Bronchial epithelial cell (primary cell): ENCODE data around the gene LRP1B. TPM values are rescaled to one million over a fixed set of nuclear protein-coding genes. Genes with fewer than 3 reads are reported as not detected.

Experiments
- DNase-seq: peaks from one replicate; pipeline ENCODE4 v3.0.0-alpha.2; 2010; ENCODE audit warnings: low read depth
- FAIRE-seq: peaks from 2 replicates; lab custom pipeline; 2011; peaks lifted over from hg19 to GRCh38; lab: Jason Lieb, UNC
- H3K27me3 ChIP-seq: 2 replicates; pipeline ENCODE4 v1.5.1; 2011; ENCODE audit warnings: low read length; ENCODE audit not compliant: control insufficient read depth, insufficient read depth
- H3K36me3 ChIP-seq: 2 replicates; pipeline ENCODE4 v1.5.1; 2011; ENCODE audit warnings: low read length; ENCODE audit not compliant: control insufficient read depth, insufficient read depth
- H3K4me3 ChIP-seq: 2 replicates; pipeline ENCODE4 v1.5.1; 2011; ENCODE audit warnings: mild to moderate bottlenecking, low read depth, low read length, control low read depth
- total RNA-seq: library from RNA; depleted of rRNA; stranded (reverse); fragments of >200 nt; gene quantifications from 2 replicates; pipeline ENCODE4 v1.2.1, GENCODE V29; 2014
- TF ChIP-seq, protein P1 (sequence below): IDR thresholded peaks from 2 replicates; pipeline ENCODE4 v1.5.1; 2011; ENCODE audit warnings: mild to moderate bottlenecking, moderate library complexity, low read length, control low read depth, inconsistent platforms; ENCODE audit not compliant: insufficient read depth, severe bottlenecking

Gene LRP1B
- total RNA-seq, 1 donor from 2014 or later = under 0.01 TPM

DNA sequence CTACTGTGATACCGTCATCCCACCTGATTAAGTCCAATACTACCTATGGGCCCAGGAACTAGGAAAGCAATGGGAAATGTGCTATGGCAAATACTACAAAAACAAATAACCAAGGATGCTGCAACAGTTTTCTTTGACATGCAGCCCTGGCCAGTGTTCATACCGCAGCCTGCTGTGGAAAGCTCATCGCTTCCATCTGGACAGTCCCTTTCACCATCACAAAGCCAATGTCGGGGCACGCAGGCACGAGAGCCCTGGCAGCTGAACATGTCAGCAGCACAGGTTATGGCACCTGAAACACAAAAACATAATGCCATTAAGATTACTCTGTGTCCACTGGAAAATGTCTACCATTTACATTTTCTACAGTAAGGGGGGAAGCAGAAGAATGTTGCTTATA lies 1621.1 kb downstream of the LRP1B start:
- no peak for DNase-seq
- no peaks in the 10 kb centered on the region for H3K36me3 ChIP-seq
- FAIRE-seq = no peak
- H3K27me3 ChIP-seq = no peaks in the 10 kb centered on the region
- no peak overlapping the region for H3K4me3 ChIP-seq
- TF ChIP-seq, protein P1, sequence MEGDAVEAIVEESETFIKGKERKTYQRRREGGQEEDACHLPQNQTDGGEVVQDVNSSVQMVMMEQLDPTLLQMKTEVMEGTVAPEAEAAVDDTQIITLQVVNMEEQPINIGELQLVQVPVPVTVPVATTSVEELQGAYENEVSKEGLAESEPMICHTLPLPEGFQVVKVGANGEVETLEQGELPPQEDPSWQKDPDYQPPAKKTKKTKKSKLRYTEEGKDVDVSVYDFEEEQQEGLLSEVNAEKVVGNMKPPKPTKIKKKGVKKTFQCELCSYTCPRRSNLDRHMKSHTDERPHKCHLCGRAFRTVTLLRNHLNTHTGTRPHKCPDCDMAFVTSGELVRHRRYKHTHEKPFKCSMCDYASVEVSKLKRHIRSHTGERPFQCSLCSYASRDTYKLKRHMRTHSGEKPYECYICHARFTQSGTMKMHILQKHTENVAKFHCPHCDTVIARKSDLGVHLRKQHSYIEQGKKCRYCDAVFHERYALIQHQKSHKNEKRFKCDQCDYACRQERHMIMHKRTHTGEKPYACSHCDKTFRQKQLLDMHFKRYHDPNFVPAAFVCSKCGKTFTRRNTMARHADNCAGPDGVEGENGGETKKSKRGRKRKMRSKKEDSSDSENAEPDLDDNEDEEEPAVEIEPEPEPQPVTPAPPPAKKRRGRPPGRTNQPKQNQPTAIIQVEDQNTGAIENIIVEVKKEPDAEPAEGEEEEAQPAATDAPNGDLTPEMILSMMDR = no peak

- H3K36me3 ChIP-seq = no peaks in the 10 kb centered on the region
- DNase-seq (no peak), FAIRE-seq (no peak)
Measured at GRCh38 chr2:140508756-140509155, 1622.1 kb downstream of the LRP1B start.

GRCh38 chr2:140506606-140507005 lies 1624.2 kb downstream of the LRP1B start:
- Histone ChIP-seq H3K36me3 (no peaks in the 10 kb centered on the region), H3K27me3 (no peaks in the 10 kb centered on the region), H3K4me3 (no peak overlapping the region)
- FAIRE-seq (no peak), DNase-seq (no peak)
- TF ChIP-seq, protein P1 = no peak

More at GRCh38 chr2:140508756-140509155, 1622.1 kb downstream of the LRP1B start:
- Histone ChIP-seq H3K4me3 (no peak overlapping the region), H3K27me3 (no peaks in the 10 kb centered on the region)
- TF ChIP-seq, protein P1 = no peak

- H3K27me3 ChIP-seq = no peaks in the 10 kb centered on the region
- no peak overlapping the region for H3K4me3 ChIP-seq
- no peaks in the 10 kb centered on the region for H3K36me3 ChIP-seq
- DNase-seq (no peak), FAIRE-seq (no peak)
- TF ChIP-seq, protein P1 = no peak
Measured at GRCh38 chr2:140504601-140505000, 1626.2 kb downstream of the LRP1B start.

- DNase-seq (peak; percentile 30), FAIRE-seq (no peak)
- no peak overlapping the region for H3K4me3 ChIP-seq
- H3K27me3 ChIP-seq = no peaks in the 10 kb centered on the region
- TF ChIP-seq, protein P1 = no peak
- no peaks in the 10 kb centered on the region for H3K36me3 ChIP-seq
Measured at GRCh38 chr2:140502951-140503630, 1627.7 kb downstream of the LRP1B start.

DNA sequence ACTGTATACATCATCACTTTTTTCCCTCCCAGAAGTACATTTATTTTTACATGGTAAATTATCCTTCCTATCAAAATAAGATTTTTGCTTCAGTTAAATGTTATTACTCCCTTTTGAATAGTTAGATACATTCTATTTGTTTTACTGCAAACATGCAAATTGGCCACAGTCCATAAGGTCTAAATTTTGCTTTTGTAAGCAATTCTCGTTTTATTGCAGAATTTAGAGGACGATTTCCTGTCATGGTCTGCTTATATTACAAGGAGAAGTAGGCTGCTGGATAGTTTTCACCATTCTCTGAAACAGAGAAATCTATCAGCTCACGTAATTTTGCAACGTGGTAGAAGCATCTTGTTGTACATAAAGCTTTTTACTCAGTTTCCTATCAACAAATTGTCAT lies 1632.5 kb downstream of the LRP1B start:
- H3K36me3 ChIP-seq = no peaks in the 10 kb centered on the region
- no peak for DNase-seq
- TF ChIP-seq, protein P1 = no peak
- no peak for FAIRE-seq
- H3K27me3 ChIP-seq = no peaks in the 10 kb centered on the region
- no peak overlapping the region for H3K4me3 ChIP-seq
